ENCODE results near the gene FALEC.

Gene FALEC

DNA sequence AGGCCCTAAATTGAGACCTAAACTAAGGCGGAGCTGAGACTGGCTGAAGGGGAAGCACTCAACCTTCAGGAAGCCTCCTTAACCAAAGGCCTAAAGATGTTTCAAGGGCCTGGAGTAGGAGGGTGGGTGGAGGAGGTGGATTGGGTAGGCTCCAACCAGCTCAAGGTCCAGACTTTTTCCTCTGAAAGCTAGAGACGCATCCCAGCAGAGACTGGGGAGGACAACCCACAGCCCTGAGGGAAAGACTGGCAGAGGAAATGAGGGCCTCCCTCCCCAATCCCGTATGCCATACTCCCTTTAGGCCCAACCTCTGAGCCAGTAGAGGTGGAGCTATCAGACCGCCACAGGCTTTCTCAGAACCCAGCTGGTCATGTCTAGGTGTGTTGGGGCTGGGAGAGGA, 6.6 kb upstream of the FALEC start:
- in situ Hi-C loops (cut with MboI; ENCODE audit: low pct_unique_long_range_greater_than_20kb, low sequenced_read_pairs) = no loop called here
- DNase-seq = peak; percentile 27

DNA sequence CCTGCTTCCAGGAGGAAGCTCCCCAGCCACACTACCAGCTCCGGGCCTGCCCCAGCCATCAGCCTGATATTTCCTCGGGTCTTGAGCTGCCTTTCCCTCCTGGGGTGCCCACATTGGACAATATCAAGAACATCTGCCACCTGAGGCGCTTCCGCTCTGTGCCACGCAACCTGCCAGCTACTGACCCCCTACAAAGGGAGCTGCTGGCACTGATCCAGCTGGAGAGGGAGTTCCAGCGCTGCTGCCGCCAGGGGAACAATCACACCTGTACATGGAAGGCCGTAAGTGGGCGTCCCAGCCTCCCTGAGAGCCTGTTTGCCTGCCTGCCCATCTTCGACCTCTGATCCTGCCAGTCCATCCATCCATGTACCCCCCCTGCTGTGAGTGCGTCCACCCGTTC, 4.0 kb upstream of the FALEC start:
- in situ Hi-C loops (cut with MboI; ENCODE audit: low pct_unique_long_range_greater_than_20kb, low sequenced_read_pairs) = no loop called here
- no peak for DNase-seq

DNA sequence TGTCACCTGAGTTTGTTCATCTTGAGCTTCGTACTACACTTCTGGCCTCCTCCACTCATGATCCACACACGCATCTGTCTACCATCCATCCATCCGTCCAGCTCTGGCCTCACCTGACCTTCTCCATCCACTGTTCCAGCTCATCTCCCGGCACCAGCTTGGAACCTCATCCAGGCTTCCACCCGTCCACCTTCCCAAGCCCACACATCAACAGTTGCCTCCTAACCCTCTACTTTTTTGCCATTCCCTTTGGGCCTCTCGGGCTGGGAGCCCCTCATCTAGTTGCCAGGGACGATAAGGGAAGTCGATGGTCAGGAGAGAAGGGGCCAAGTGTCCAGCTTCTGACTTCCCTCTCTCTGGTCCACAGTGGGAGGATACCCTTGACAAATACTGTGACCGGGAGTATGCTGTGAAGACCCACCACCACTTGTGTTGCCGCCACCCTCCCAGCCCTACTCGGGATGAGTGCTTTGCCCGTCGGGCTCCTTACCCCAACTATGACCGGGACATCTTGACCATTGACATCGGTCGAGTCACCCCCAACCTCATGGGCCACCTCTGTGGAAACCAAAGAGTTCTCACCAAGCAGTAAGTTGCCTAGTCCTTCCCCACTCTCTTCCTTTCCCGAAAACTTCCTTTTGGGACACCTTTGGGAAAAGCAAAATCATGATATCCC, 3.4 kb upstream of the FALEC start:
- no peak for DNase-seq
- in situ Hi-C loops (cut with MboI; ENCODE audit: low pct_unique_long_range_greater_than_20kb, low sequenced_read_pairs) = no loop called here

- no peak for DNase-seq
- in situ Hi-C loops (cut with MboI; ENCODE audit: low pct_unique_long_range_greater_than_20kb, low sequenced_read_pairs) = no loop called here
Measured at GRCh38 chr1:150512846-150513245, 2.7 kb upstream of the FALEC start.

DNA sequence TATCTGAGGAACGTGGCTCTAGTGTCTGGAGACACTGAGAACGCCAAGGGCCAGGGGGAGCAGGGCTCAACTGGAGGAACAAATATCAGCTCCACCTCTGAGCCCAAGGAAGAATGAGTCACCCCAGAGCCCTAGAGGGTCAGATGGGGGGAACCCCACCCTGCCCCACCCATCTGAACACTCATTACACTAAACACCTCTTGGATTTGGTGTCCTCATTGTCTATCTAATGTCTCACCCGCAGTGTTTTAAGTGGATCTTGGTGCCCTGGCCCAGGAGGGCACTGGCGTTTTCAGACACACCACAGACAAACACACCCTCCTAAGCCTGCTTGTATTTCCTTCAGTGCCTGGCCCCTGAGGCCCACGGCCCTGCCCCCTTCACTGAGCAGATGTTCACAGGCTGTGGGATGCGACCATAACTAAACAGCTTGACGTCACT, 2.2 kb upstream of the FALEC start:
- in situ Hi-C loops (cut with MboI; ENCODE audit: low pct_unique_long_range_greater_than_20kb, low sequenced_read_pairs) = no loop called here
- no peak for DNase-seq

DNA sequence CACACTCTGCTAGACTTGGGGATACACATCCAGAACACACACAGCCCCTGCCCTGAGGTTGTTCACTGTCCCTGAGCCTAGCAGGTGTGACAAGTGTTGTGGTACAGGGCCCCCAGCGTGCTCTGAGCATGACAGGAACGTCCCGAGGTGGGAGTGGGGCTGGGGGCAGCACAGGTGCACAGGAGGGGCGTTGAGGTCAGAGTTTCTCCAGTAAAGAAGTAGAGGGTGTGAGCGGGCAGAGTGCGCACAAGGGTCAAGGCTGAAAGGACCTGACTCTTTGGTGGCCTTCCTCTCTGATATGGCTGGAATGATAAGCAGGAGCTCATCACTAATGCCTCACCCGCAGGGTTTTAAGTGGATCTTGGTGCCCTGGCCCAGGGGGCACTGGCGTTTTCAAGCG, 1.3 kb upstream of the FALEC start:
- no peak for DNase-seq
- in situ Hi-C loops (cut with MboI; ENCODE audit: low pct_unique_long_range_greater_than_20kb, low sequenced_read_pairs) = no loop called here

GRCh38 chr1:150514913-150515327, 632 bp upstream of the FALEC start:
- no peak for DNase-seq
- in situ Hi-C loops (cut with MboI; ENCODE audit: low pct_unique_long_range_greater_than_20kb, low sequenced_read_pairs) = no loop called here

- DNase-seq = peak; percentile 39
Measured at GRCh38 chr1:150516050-150516591, 569 bp downstream of the FALEC start.

GRCh38 chr1:150516616-150517015, 1.1 kb downstream of the FALEC start:
- in situ Hi-C loops (cut with MboI; ENCODE audit: low pct_unique_long_range_greater_than_20kb, low sequenced_read_pairs) = no loop called here
- DNase-seq = peak; percentile 38

More at GRCh38 chr1:150516050-150516591, 569 bp downstream of the FALEC start:
- in situ Hi-C loops (cut with MboI; ENCODE audit: low pct_unique_long_range_greater_than_20kb, low sequenced_read_pairs) = no loop called here

- DNase-seq = no peak
- in situ Hi-C loops (cut with MboI; ENCODE audit: low pct_unique_long_range_greater_than_20kb, low sequenced_read_pairs) = no loop called here
Measured at GRCh38 chr1:150521196-150521968, 5.8 kb downstream of the FALEC start.

GRCh38 chr1:150525348-150525747, 9.8 kb downstream of the FALEC start:
- in situ Hi-C loops (cut with MboI; ENCODE audit: low pct_unique_long_range_greater_than_20kb, low sequenced_read_pairs) = no loop called here
- no peak for DNase-seq

DNA sequence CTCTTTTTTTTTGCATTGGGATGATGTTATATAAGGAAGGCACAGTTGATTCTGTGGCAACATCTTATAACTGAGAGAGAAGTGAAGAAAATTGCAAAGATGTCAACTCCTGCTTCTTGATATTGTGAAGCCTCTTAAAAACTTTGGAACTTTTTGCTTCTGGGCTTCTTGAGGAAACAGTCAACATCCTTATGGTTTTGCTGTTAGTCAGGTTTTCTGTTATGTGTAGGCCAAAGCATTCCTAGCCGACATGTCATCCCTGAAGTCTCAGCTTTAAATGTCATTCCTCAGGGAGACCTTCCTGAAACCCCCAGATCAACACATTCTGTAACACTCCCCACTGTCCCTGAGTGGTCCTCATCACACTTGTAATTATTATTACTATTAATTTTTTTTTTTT, 12.6 kb downstream of the FALEC start:
- no peak for DNase-seq
- in situ Hi-C loops (cut with MboI; ENCODE audit: low pct_unique_long_range_greater_than_20kb, low sequenced_read_pairs) = no loop called here

GRCh38 chr1:150529017-150529416, 13.5 kb downstream of the FALEC start:
- no peak for DNase-seq
- in situ Hi-C loops (cut with MboI; ENCODE audit: low pct_unique_long_range_greater_than_20kb, low sequenced_read_pairs) = no loop called here

GRCh38 chr1:150530491-150531159, 15.1 kb downstream of the FALEC start:
- no peak for DNase-seq
- in situ Hi-C loops (cut with MboI; ENCODE audit: low pct_unique_long_range_greater_than_20kb, low sequenced_read_pairs) = no loop called here

- no peak for DNase-seq
- in situ Hi-C loops (cut with MboI; ENCODE audit: low pct_unique_long_range_greater_than_20kb, low sequenced_read_pairs) = no loop called here
Measured at GRCh38 chr1:150532860-150533259, 17.3 kb downstream of the FALEC start.

DNA sequence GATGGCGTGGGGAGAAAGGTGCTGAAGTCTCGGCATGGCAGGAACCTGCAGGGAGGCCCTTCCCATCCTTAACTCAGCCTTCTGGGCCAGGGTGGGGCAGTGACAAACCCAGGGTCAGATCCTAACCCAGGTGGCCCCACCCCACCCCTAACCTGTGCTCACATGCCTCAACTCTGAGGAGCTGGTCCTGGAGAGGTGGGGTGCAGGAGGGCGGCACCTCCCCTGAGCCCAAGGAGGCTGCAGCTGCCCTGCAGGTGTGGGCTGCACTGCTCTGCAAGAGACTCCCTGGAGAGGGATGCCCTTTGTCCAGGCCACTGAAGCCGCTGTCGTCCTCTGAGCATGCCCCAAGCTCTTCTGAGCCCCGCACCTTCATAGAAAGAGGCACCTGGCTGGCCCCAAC, 18.4 kb downstream of the FALEC start:
- in situ Hi-C loops (cut with MboI; ENCODE audit: low pct_unique_long_range_greater_than_20kb, low sequenced_read_pairs) = no loop called here
- DNase-seq = no peak

GRCh38 chr1:150535511-150536287, 20.1 kb downstream of the FALEC start:
- in situ Hi-C loops (cut with MboI; ENCODE audit: low pct_unique_long_range_greater_than_20kb, low sequenced_read_pairs) = no loop called here
- DNase-seq = no peak

GRCh38 chr1:150536836-150537731, 21.5 kb downstream of the FALEC start:
- in situ Hi-C loops (cut with MboI; ENCODE audit: low pct_unique_long_range_greater_than_20kb, low sequenced_read_pairs) = no loop called here
- DNase-seq = no peak

Data from KBM-7 (cell line).